ENCODE data around the gene PKDCC. TPM values are rescaled to one million over a fixed set of nuclear protein-coding genes. Genes with fewer than 3 reads are reported as not detected.

Gene PKDCC
- total and polyA plus RNA-seq, 2 of the 13 experiments (the other 11 are each of a cell fraction or from before 2014, with no cell fraction given) = 52.6 to 58.8 TPM

- TF ChIP-seq ZNF407 (CRISPR knock-in tag; IDR thresholded peaks at IDR 0.05; ENCODE audit: not compliant biosample characterization) (no peak), ZNF513 (CRISPR knock-in tag; conservative IDR thresholded peaks at IDR 0.05) (no peak), SMYD3 (CRISPR knock-in tag; IDR thresholded peaks at IDR 0.05) (0 out of 2 replicates have a peak, but pooled peaks have one; percentile 34), RBFOX2 (IDR thresholded peaks at IDR 0.05; ENCODE audit: low read depth, low read length) (peak; percentile 68), SKI (IDR thresholded peaks at IDR 0.05; ENCODE audit: partially characterized antibody) (no peak), ZNF580 (CRISPR knock-in tag; IDR thresholded peaks at IDR 0.05; ENCODE audit: borderline replicate concordance, low read depth) (no peak; the same call in 1 of the 2 replicates), DBP (CRISPR knock-in tag; IDR thresholded peaks at IDR 0.05; ENCODE audit: not compliant biosample characterization) (no peak), HMG20A (CRISPR knock-in tag; IDR thresholded peaks at IDR 0.05; ENCODE audit: borderline replicate concordance) (peak; percentile 3; the same call in 1 of the 2 replicates), ZNF546 (CRISPR knock-in tag; conservative IDR thresholded peaks at IDR 0.05) (0 out of 2 replicates have a peak, but pooled peaks have one; percentile 27), EP300 (IDR thresholded peaks at IDR 0.05; ENCODE audit: low read depth in 2 of 2, low read length in 2 of 2) (0 out of 4 replicates have a peak, but pooled peaks of 1 of the 2 experiments have one; percentile 0), EP300 (CRISPR knock-in tag; IDR thresholded peaks at IDR 0.05; ENCODE audit: borderline replicate concordance) (no peak), ZNF468 (CRISPR knock-in tag; IDR thresholded peaks at IDR 0.05) (no peak), ZMAT3 (CRISPR knock-in tag; conservative IDR thresholded peaks at IDR 0.05) (0 out of 2 replicates have a peak, but pooled peaks have one; percentile 15)
These were observed 58.5 kb downstream of the PKDCC start (continued) for GRCh38 chr2:42106257-42106816.

All from HepG2 (cell line).